Mesenchymal stem cell (in vitro differentiated cells and primary cell): ENCODE data around the gene RNF220.
"Not testable (repeated sequence)": the region's sequence is repeated elsewhere in the genome, so short reads cannot be mapped to it uniquely, and the experiment has no call there.

Source experiments
- DNase-seq: peaks from one replicate; pipeline ENCODE4 v3.0.0-alpha.2; 2013
- H2AFZ ChIP-seq: one replicate; pipeline ENCODE4 v1.6.1; 2013; ENCODE audit warnings: low read depth, mild to moderate bottlenecking, control low read depth, inconsistent platforms, low read length, moderate library complexity
- H2AK5ac ChIP-seq: 2 replicates; pipeline ENCODE4 v1.6.1; 2013; ENCODE audit warnings: low read length, moderate library complexity, mild to moderate bottlenecking, inconsistent platforms; ENCODE audit not compliant: severe bottlenecking
- H2BK120ac ChIP-seq: one replicate; pipeline ENCODE4 v1.6.1; 2013; ENCODE audit warnings: low read depth, mild to moderate bottlenecking, inconsistent platforms, low read length, moderate library complexity
- H2BK12ac ChIP-seq, 2 experiments: one replicate each; pipeline ENCODE4 v1.6.1; 2013; ENCODE audit warnings: inconsistent platforms in 2 of 2, low read length in 2 of 2, mild to moderate bottlenecking in 2 of 2, moderate library complexity in 2 of 2, control low read depth in 1 of 2
- H2BK15ac ChIP-seq: one replicate; pipeline ENCODE4 v1.6.1; 2013; ENCODE audit warnings: mild to moderate bottlenecking, low read depth, inconsistent platforms; ENCODE audit not compliant: poor library complexity, severe bottlenecking
- H2BK5ac ChIP-seq: 2 replicates; pipeline ENCODE4 v1.6.1; 2013; ENCODE audit warnings: low read depth, mild to moderate bottlenecking, low read length, control low read depth, inconsistent platforms; ENCODE audit not compliant: poor library complexity, severe bottlenecking
- H3K14ac ChIP-seq, 2 experiments: one replicate each; pipeline ENCODE4 v1.6.1; 2013; ENCODE audit warnings: inconsistent platforms in 2 of 2, low read length in 2 of 2, control low read depth in 1 of 2, mild to moderate bottlenecking in 1 of 2, moderate library complexity in 1 of 2
- H3K18ac ChIP-seq, 2 experiments: one replicate each; pipeline ENCODE4 v1.6.1; 2013; ENCODE audit warnings: inconsistent platforms in 2 of 2, low read length in 2 of 2, control low read depth in 1 of 2, low read depth in 1 of 2, mild to moderate bottlenecking in 1 of 2
- H3K23ac ChIP-seq, 2 experiments: one replicate each; pipeline ENCODE4 v1.6.1; 2013; ENCODE audit warnings: inconsistent platforms in 2 of 2, low read length in 2 of 2, mild to moderate bottlenecking in 2 of 2, moderate library complexity in 2 of 2, control low read depth in 1 of 2
- H3K27ac ChIP-seq: 2 replicates; pipeline ENCODE4 v1.5.1; 2013; ENCODE audit warnings: mild to moderate bottlenecking, moderate library complexity, low read length, control low read depth, inconsistent platforms; ENCODE audit not compliant: poor library complexity, severe bottlenecking
- H3K27me3 ChIP-seq, 2 experiments: 2 replicates each; pipeline versions ENCODE4 v1.6.1 to v1.7.0; 2013; ENCODE audit warnings: low read length in 2 of 2, mild to moderate bottlenecking in 2 of 2, moderate library complexity in 2 of 2, control low read depth in 1 of 2, inconsistent platforms in 1 of 2; ENCODE audit not compliant: control insufficient read depth in 1 of 2, insufficient read depth in 1 of 2
- H3K36me3 ChIP-seq, 2 experiments: 2 replicates each; pipeline versions ENCODE4 v1.6.1 to v1.7.0; 2013; ENCODE audit warnings: low read length in 2 of 2, control low read depth in 1 of 2, inconsistent platforms in 1 of 2, low read depth in 1 of 2, mild to moderate bottlenecking in 1 of 2; ENCODE audit not compliant: insufficient read depth in 2 of 2, control insufficient read depth in 1 of 2
- H3K4ac ChIP-seq, 2 experiments: one replicate each; pipeline ENCODE4 v1.6.1; 2013; ENCODE audit warnings: inconsistent platforms in 2 of 2, low read length in 2 of 2, mild to moderate bottlenecking in 2 of 2, moderate library complexity in 2 of 2, control low read depth in 1 of 2, low read depth in 1 of 2
- H3K4me1 ChIP-seq: 2 replicates; pipeline ENCODE4 v1.6.1; 2013; ENCODE audit warnings: low read depth, low read length, control low read depth; ENCODE audit not compliant: control insufficient read depth, insufficient read depth
- H3K4me2 ChIP-seq: 2 replicates; pipeline ENCODE4 v1.6.1; 2013; ENCODE audit warnings: low read length, mild to moderate bottlenecking, inconsistent platforms; ENCODE audit not compliant: poor library complexity, severe bottlenecking
- H3K4me3 ChIP-seq, 2 experiments: 2 replicates each; pipeline versions ENCODE4 v1.5.1 to v1.7.0; 2013; ENCODE audit warnings: low read length in 2 of 2, mild to moderate bottlenecking in 2 of 2, control low read depth in 1 of 2, low read depth in 1 of 2; ENCODE audit not compliant: insufficient read depth in 1 of 2
- H3K79me1 ChIP-seq: replicated peaks from 2 replicates; pipeline ENCODE4 v1.6.1; 2013; ENCODE audit warnings: mild to moderate bottlenecking, control low read depth, low read length, inconsistent platforms; ENCODE audit not compliant: poor library complexity, severe bottlenecking
- H3K9ac ChIP-seq: 2 replicates; pipeline ENCODE4 v1.7.0; 2013; ENCODE audit warnings: mild to moderate bottlenecking, low read length, moderate library complexity
- H3K9me3 ChIP-seq: 2 replicates; pipeline ENCODE4 v1.7.0; 2013; ENCODE audit warnings: mild to moderate bottlenecking, low read length; ENCODE audit not compliant: control insufficient read depth
- H4K8ac ChIP-seq: one replicate; pipeline ENCODE4 v1.6.1; 2013; ENCODE audit warnings: inconsistent platforms, mild to moderate bottlenecking, low read length, moderate library complexity
- H4K91ac ChIP-seq: one replicate; pipeline ENCODE4 v1.6.1; 2013; ENCODE audit warnings: mild to moderate bottlenecking, low read length, inconsistent platforms
- WGBS: methylation state at CpG from one replicate; pipeline ENCODE4 v1.1.7; 2013; ENCODE audit warnings: mixed read lengths; 5-methylcytosine and 5-hydroxymethylcytosine counted together

The RNF220 gene

GRCh38 chr1:44696101-44696500, 291.0 kb downstream of the RNF220 start:
- Histone ChIP-seq H3K23ac (no peak overlapping the region), H3K9me3 (no peaks in the 10 kb centered on the region), H3K27ac (no peak overlapping the region), H2AFZ (no peak overlapping the region), H3K4me2 (no peak overlapping the region), H2BK12ac (no peak overlapping the region), H3K18ac (no peak overlapping the region), H2BK120ac (no peak overlapping the region), H3K9ac (no peak overlapping the region), H3K4ac (no peak overlapping the region), H3K36me3 (peaks cover 0 to 18% of the 10 kb centered on the region in 2 experiments), H3K4me1 (peaks cover 1% of the 10 kb centered on the region), H2BK15ac (no peak overlapping the region), H4K8ac (no peak overlapping the region), H2BK5ac (no peak overlapping the region), H3K14ac (no peak overlapping the region), H3K4me3 (no peak overlapping the region), H2AK5ac (no peak overlapping the region), H3K79me1 (no peaks in the 10 kb centered on the region), H3K27me3 (no peaks in the 10 kb centered on the region), H4K91ac (no peak overlapping the region)
- no peak for DNase-seq
- WGBS: 89% methylated on average over 2 of the region's 3 CpGs

GRCh38 chr1:44696789-44697345, 291.8 kb downstream of the RNF220 start:
- no peak for DNase-seq
- Histone ChIP-seq H2BK15ac (no peak overlapping the region), H3K79me1 (no peaks in the 10 kb centered on the region), H2BK120ac (no peak overlapping the region), H3K9me3 (no peaks in the 10 kb centered on the region), H2AFZ (no peak overlapping the region), H3K27me3 (no peaks in the 10 kb centered on the region), H2AK5ac (no peak overlapping the region), H3K4me2 (no peak overlapping the region), H3K23ac (no peak overlapping the region), H2BK12ac (no peak overlapping the region), H3K14ac (no peak overlapping the region), H3K18ac (no peak overlapping the region), H3K36me3 (peaks cover 0 to 15% of the 10 kb centered on the region in 2 experiments), H3K4me3 (no peak overlapping the region), H4K91ac (no peak overlapping the region), H3K9ac (no peak overlapping the region), H3K4ac (no peak overlapping the region), H3K27ac (no peak overlapping the region), H3K4me1 (peaks cover 1% of the 10 kb centered on the region), H2BK5ac (no peak overlapping the region), H4K8ac (no peak overlapping the region)
- 82% methylated on average over 7 of the region's 7 CpGs for WGBS

GRCh38 chr1:44698138-44698537, 293.1 kb downstream of the RNF220 start:
- no peak overlapping the region for H3K4me2 ChIP-seq
- H3K27me3 ChIP-seq: no peaks in the 10 kb centered on the region
- no peak overlapping the region for H3K14ac ChIP-seq
- H2BK12ac ChIP-seq: no peak overlapping the region
- H3K4me3 ChIP-seq: no peak overlapping the region
- no peak overlapping the region for H4K8ac ChIP-seq
- no peak overlapping the region for H3K27ac ChIP-seq
- no peak overlapping the region for H4K91ac ChIP-seq
- no peaks in the 10 kb centered on the region for H3K9me3 ChIP-seq
- no peak overlapping the region for H2BK5ac ChIP-seq
- WGBS: 84% methylated on average over 3 of the region's 3 CpGs
- H2AFZ ChIP-seq: no peak overlapping the region
- no peak overlapping the region for H3K4ac ChIP-seq
- no peak overlapping the region for H3K23ac ChIP-seq
- no peak overlapping the region for H3K18ac ChIP-seq
- no peak overlapping the region for H2BK120ac ChIP-seq
- H3K36me3 ChIP-seq: peaks cover 0 to 11% of the 10 kb centered on the region in 2 experiments
- H3K79me1 ChIP-seq: no peaks in the 10 kb centered on the region
- H3K4me1 ChIP-seq: peaks cover 1% of the 10 kb centered on the region
- no peak overlapping the region for H3K9ac ChIP-seq
- no peak overlapping the region for H2AK5ac ChIP-seq
- no peak for DNase-seq
- no peak overlapping the region for H2BK15ac ChIP-seq

GRCh38 chr1:44699375-44699774, 294.3 kb downstream of the RNF220 start:
- H3K4ac ChIP-seq, H3K18ac ChIP-seq, H3K27ac ChIP-seq, H4K91ac ChIP-seq, H2BK12ac ChIP-seq, H2BK5ac ChIP-seq, H3K79me1 ChIP-seq, H3K23ac ChIP-seq, H3K4me2 ChIP-seq, H3K27me3 ChIP-seq, H2BK120ac ChIP-seq, H3K9ac ChIP-seq, H2AK5ac ChIP-seq, H3K14ac ChIP-seq, H3K4me3 ChIP-seq, H4K8ac ChIP-seq, H3K36me3 ChIP-seq, H3K4me1 ChIP-seq, H2BK15ac ChIP-seq, DNase-seq, H2AFZ ChIP-seq, H3K9me3 ChIP-seq: not testable (repeated sequence)
- 92% methylated on average over 3 of the region's 9 CpGs for WGBS
